CD4-positive, alpha-beta T cell (primary cell): ENCODE results near the gene CWH43. TPM values are rescaled to one million over a fixed set of nuclear protein-coding genes. Genes with fewer than 3 reads are reported as not detected.

ENCODE experiments used
- ATAC-seq: fragments of 200-7000 bp; cut with Tn5 transposase; one replicate; pipeline ENCODE4 v1.10.0; 2022; ENCODE audit warnings: mild to moderate bottlenecking; ENCODE audit not compliant: poor library complexity
- CTCF ChIA-PET: fragments of 350-600 bp; sonication (Branson Sonifier 250); formaldehyde crosslinking; loops from one replicate; lab custom pipeline; 2021; ENCODE audit warnings: antibody characterized with exemption, inconsistent platforms; lab: Charles Lee
- POLR2A ChIA-PET: fragments of 350-600 bp; sonication (Branson Sonifier 250); formaldehyde crosslinking; loops from one replicate; lab custom pipeline; 2021; ENCODE audit warnings: antibody characterized with exemption, inconsistent platforms; lab: Charles Lee
- DNase-seq, 14 experiments: peaks; one replicate each; pipeline ENCODE4 v3.0.0-alpha.2; 2013 to 2020; ENCODE audit warnings: mixed read lengths in 2 of 14
- H3K27ac ChIP-seq, 2 donors: one replicate each; pipeline versions ENCODE4 v1.5.1 to v1.7.0; 2013; ENCODE audit warnings: low read length in 2 of 2, low read depth in 1 of 2, mild to moderate bottlenecking in 1 of 2
- H3K27me3 ChIP-seq, 2 experiments: 1 replicate in 1 of 2; 2 replicates in 1 of 2; pipeline versions ENCODE4 v1.6.1 to v1.7.0; 2013; ENCODE audit warnings: low read length in 2 of 2, control low read depth in 1 of 2, mild to moderate bottlenecking in 1 of 2, moderate library complexity in 1 of 2; ENCODE audit not compliant: insufficient read depth in 2 of 2, control insufficient read depth in 1 of 2
- H3K36me3 ChIP-seq: one replicate; pipeline ENCODE4 v1.6.1; 2013; ENCODE audit warnings: low read length, control low read depth; ENCODE audit not compliant: insufficient read depth
- H3K4me1 ChIP-seq: one replicate; pipeline ENCODE4 v1.6.1; 2013; ENCODE audit warnings: low read length, control low read depth; ENCODE audit not compliant: insufficient read depth
- H3K4me3 ChIP-seq: one replicate; pipeline ENCODE4 v1.5.1; 2013; ENCODE audit warnings: mild to moderate bottlenecking, low read length, moderate library complexity
- H3K9me3 ChIP-seq, 2 experiments: 1 replicate in 1 of 2; 2 replicates in 1 of 2; pipeline versions ENCODE4 v1.6.1 to v1.7.0; 2013; ENCODE audit warnings: low read length in 2 of 2, mild to moderate bottlenecking in 2 of 2, control low read depth in 1 of 2, moderate library complexity in 1 of 2; ENCODE audit not compliant: control insufficient read depth in 1 of 2, insufficient read depth in 1 of 2
- H3K27ac Mint-ChIP-seq: one replicate; pipeline ENCODE4 v1.8.0; 2020; ENCODE audit warnings: mixed read lengths
- H3K27me3 Mint-ChIP-seq: one replicate; pipeline ENCODE4 v1.8.0; 2021; ENCODE audit warnings: mixed read lengths
- H3K36me3 Mint-ChIP-seq: one replicate; pipeline ENCODE4 v1.8.0; 2021; ENCODE audit warnings: low read depth, mixed read lengths
- H3K4me1 Mint-ChIP-seq: one replicate; pipeline ENCODE4 v1.8.0; 2021; ENCODE audit warnings: low read depth, mixed read lengths
- H3K4me3 Mint-ChIP-seq: one replicate; pipeline ENCODE4 v1.8.0; 2020; ENCODE audit warnings: mild to moderate bottlenecking, mixed read lengths
- H3K9me3 Mint-ChIP-seq: one replicate; pipeline ENCODE4 v1.8.0; 2020; ENCODE audit warnings: mixed read lengths
- intact Hi-C, 2 experiments: fragments of 100-400 bp; cut with DNase I in 1 of 2; cut with micrococcal nuclease in 1 of 2; formaldehyde crosslinking; loops; one replicate each; pipeline versions ENCODE4 v1.15.1 to v1.9.0; 2023 to 2025; cut with DNase I, micrococcal nuclease
- polyA plus RNA-seq, 2 donors: library from polyadenylated mRNA; unstranded; fragments of 120-200 nt; gene quantifications; one replicate each; pipeline ENCODE4 v1.2.1, GENCODE V29; 2013
- total RNA-seq, 174 experiments: library from RNA in 2 of 174; stranded (reverse) in 2 of 174; gene quantifications; one replicate each; pipeline ENCODE4 v1.2.3 and lab custom pipeline; 2021 to 2026
- TF ChIP-seq, protein P1 (sequence below): fragments of 200-600 bp; IDR thresholded peaks from one replicate; pipeline ENCODE4 v1.8.0; 2022; ENCODE audit warnings: antibody characterized with exemption, mild to moderate bottlenecking

Gene CWH43
- not detected for total RNA-seq
- polyA plus RNA-seq (2013, experiment 1 of 2): not detected
- not detected for polyA plus RNA-seq (2013, experiment 2 of 2)
- 0 to 0.11 (median 0) reads per million in 172 experiments for total RNA-seq (lab: John Stamatoyannopoulos, UW)

DNA sequence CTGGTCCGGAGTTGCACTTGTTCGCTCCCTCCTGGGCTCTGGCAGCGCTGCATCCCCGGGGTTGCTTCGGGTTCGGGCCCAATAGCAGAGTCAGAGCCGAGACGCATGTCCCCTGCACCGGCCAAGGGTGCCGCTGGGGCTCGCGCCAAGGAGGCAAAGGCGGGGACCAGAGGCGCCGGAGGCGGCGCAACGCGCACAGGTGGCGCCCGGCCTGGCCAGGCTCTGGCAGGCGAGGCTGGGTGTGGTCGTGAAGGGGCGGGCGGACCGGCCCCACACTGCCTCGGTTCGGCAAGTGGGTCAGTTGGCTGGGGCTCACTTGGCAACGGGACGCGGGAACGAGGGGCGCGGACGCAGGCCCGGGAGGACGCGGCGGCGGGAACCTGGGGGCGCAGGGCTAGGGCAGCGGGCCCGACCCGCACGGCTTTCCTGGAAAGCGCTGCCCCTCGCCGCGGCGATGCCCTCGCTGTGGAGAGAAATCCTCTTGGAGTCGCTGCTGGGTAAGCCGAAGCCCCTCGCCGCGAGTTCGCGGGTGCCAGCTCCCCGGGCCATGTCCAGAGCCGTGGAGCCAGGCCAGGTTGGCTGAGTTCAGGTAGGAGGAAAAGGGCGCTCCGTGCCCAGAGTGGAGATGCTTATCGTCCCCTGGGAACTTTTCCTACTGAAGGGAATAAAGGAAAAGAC is at the start of gene CWH43:
Gene CWH43 (plus strand): TSS at position 300 of the 678 bp plus-strand sequence. CDS start 155 bp downstream, at position 455.
- Mint-ChIP-seq H3K27ac (no peak within 1 kb of the TSS), H3K4me1 (no peaks in the 10 kb centered on the region), H3K27me3 (peaks cover 81% of the 10 kb centered on the region), H3K4me3 (no peak within 1 kb of the TSS), H3K36me3 (no peaks in the 10 kb centered on the region), H3K9me3 (no peaks in the 10 kb centered on the region)
- H3K27me3 ChIP-seq: peaks cover 18 to 50% of the 10 kb centered on the region in 2 experiments
- TF ChIP-seq, protein P1, sequence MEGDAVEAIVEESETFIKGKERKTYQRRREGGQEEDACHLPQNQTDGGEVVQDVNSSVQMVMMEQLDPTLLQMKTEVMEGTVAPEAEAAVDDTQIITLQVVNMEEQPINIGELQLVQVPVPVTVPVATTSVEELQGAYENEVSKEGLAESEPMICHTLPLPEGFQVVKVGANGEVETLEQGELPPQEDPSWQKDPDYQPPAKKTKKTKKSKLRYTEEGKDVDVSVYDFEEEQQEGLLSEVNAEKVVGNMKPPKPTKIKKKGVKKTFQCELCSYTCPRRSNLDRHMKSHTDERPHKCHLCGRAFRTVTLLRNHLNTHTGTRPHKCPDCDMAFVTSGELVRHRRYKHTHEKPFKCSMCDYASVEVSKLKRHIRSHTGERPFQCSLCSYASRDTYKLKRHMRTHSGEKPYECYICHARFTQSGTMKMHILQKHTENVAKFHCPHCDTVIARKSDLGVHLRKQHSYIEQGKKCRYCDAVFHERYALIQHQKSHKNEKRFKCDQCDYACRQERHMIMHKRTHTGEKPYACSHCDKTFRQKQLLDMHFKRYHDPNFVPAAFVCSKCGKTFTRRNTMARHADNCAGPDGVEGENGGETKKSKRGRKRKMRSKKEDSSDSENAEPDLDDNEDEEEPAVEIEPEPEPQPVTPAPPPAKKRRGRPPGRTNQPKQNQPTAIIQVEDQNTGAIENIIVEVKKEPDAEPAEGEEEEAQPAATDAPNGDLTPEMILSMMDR: no peak
- no peaks in the 10 kb centered on the region for H3K4me1 ChIP-seq
- POLR2A ChIA-PET: no interaction called here
- H3K27ac ChIP-seq: no peak within 1 kb of the TSS
- DNase-seq: no peak
- H3K4me3 ChIP-seq: no peak within 1 kb of the TSS
- no peaks in the 10 kb centered on the region for H3K36me3 ChIP-seq
- no peak for ATAC-seq
- intact Hi-C loops: no loop called here
- CTCF ChIA-PET: no interaction called here
- peaks cover 0 to 21% of the 10 kb centered on the region in 2 experiments for H3K9me3 ChIP-seq

DNA sequence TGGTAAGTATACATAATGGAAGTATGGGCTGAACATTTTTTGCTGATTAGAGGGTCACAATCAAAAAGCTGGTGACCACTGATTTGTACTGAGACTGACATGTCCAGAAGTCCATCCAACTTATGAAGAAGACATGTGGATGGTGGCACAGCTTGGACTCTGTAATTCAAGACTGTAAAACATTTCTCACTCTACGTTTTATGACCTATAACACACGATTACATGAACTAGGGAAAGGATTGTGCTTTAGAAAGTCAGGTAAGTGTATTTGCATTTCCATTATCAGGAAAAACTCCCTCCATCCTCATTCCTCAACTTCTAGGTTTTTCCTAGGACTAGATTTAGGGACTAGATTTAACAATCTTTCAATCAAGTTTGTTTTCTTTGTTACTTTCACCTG is 49.0 kb upstream of the CWH43 start:
- H3K27ac ChIP-seq: no peak overlapping the region
- no peaks in the 10 kb centered on the region for H3K27me3 Mint-ChIP-seq
- peaks cover 6% of the 10 kb centered on the region for H3K4me1 Mint-ChIP-seq
- H3K36me3 Mint-ChIP-seq: no peaks in the 10 kb centered on the region
- peaks cover 4 to 5% of the 10 kb centered on the region in 2 experiments for H3K9me3 ChIP-seq
- TF ChIP-seq, protein P1: no peak
- ChIA-PET POLR2A (no interaction called here), CTCF (no interaction called here)
- H3K4me3 ChIP-seq: no peak overlapping the region
- ATAC-seq: no peak
- no peak for DNase-seq
- no peaks in the 10 kb centered on the region for H3K36me3 ChIP-seq
- peaks cover 0 to 2% of the 10 kb centered on the region in 2 experiments for H3K27me3 ChIP-seq
- H3K9me3 Mint-ChIP-seq: peaks cover 3% of the 10 kb centered on the region
- no peak overlapping the region for H3K4me3 Mint-ChIP-seq
- intact Hi-C loops: no loop called here
- no peaks in the 10 kb centered on the region for H3K4me1 ChIP-seq
- no peak overlapping the region for H3K27ac Mint-ChIP-seq

DNA sequence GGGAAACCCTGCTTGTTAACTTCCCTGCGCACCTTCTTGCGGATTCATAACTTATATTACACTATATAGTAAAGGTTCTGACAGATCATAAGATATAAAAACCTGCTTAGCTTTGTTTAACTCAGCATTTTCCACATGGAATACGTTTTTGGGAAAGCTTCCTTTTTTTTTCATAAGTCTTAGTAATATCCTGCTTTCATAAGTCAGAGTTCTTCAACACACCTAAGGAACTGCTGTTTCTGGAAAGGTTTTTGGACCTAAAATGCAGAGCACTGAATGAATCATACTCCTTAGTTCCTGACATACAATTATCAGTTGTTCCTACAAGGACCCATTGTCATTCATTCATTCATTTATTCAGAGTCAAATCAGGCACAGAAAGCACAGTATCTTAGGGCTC is 47.2 kb upstream of the CWH43 start:
- no peak overlapping the region for H3K27ac ChIP-seq
- H3K36me3 ChIP-seq: no peaks in the 10 kb centered on the region
- CTCF ChIA-PET: no interaction called here
- H3K27me3 Mint-ChIP-seq: no peaks in the 10 kb centered on the region
- H3K4me1 Mint-ChIP-seq: peaks cover 14% of the 10 kb centered on the region
- DNase-seq: no peak
- intact Hi-C loops: no loop called here
- no peaks in the 10 kb centered on the region for H3K36me3 Mint-ChIP-seq
- peaks cover 0 to 2% of the 10 kb centered on the region in 2 experiments for H3K27me3 ChIP-seq
- no peak overlapping the region for H3K4me3 Mint-ChIP-seq
- POLR2A ChIA-PET: no interaction called here
- H3K9me3 ChIP-seq: peaks cover 4 to 5% of the 10 kb centered on the region in 2 experiments
- no peak overlapping the region for H3K27ac Mint-ChIP-seq
- ATAC-seq: no peak
- H3K4me1 ChIP-seq: no peaks in the 10 kb centered on the region
- H3K4me3 ChIP-seq: no peak overlapping the region
- peaks cover 3% of the 10 kb centered on the region for H3K9me3 Mint-ChIP-seq
- TF ChIP-seq, protein P1: no peak
